Memory B cell (primary cell): ENCODE results near the gene SCT.

Source experiments
- ATAC-seq: fragments of 150-1000 bp; cut with Tn5 transposase; 2 replicates; pipeline ENCODE4 v1.10.0; 2021; ENCODE audit warnings: low read depth, mild to moderate bottlenecking, moderate library complexity
- DNase-seq, 2 donors: peaks; one replicate each; pipeline ENCODE4 v3.0.0; 2022; ENCODE audit warnings: low spot score in 2 of 2
- H3K27ac Mint-ChIP-seq: one replicate; pipeline ENCODE4 v1.8.0; 2022; ENCODE audit warnings: mild to moderate bottlenecking, moderate library complexity, mixed read lengths
- H3K27me3 Mint-ChIP-seq: one replicate; pipeline ENCODE4 v1.8.0; 2022; ENCODE audit warnings: mixed read lengths
- H3K36me3 Mint-ChIP-seq: one replicate; pipeline ENCODE4 v1.8.0; 2022; ENCODE audit warnings: mild to moderate bottlenecking, mixed read lengths
- H3K4me1 Mint-ChIP-seq: one replicate; pipeline ENCODE4 v1.8.0; 2022; ENCODE audit warnings: mixed read lengths
- H3K4me3 Mint-ChIP-seq: one replicate; pipeline ENCODE4 v1.8.0; 2022; ENCODE audit warnings: mild to moderate bottlenecking, moderate library complexity, mixed read lengths
- H3K9me3 Mint-ChIP-seq: one replicate; pipeline ENCODE4 v1.8.0; 2022; ENCODE audit warnings: mixed read lengths

SCT gene

GRCh38 chr11:613369-613968 lies 13.5 kb downstream of the SCT start:
- H3K4me3 Mint-ChIP-seq, result peak overlapping the region; percentile 47
- peak; percentile 33 for ATAC-seq
- no peaks in the 10 kb centered on the region for H3K27me3 Mint-ChIP-seq
- H3K36me3 Mint-ChIP-seq, result peaks cover 8% of the 10 kb centered on the region
- H3K4me1 Mint-ChIP-seq, result peaks cover 14% of the 10 kb centered on the region
- H3K27ac Mint-ChIP-seq, result peak overlapping the region; percentile 75
- DNase-seq, result peak in 1 of 2 donors; percentile 50
- H3K9me3 Mint-ChIP-seq, result no peaks in the 10 kb centered on the region

- no peak for DNase-seq
- no peak overlapping the region for H3K4me3 Mint-ChIP-seq
- H3K36me3 Mint-ChIP-seq, result peaks cover 10% of the 10 kb centered on the region
- H3K9me3 Mint-ChIP-seq, result no peaks in the 10 kb centered on the region
- peak overlapping the region; percentile 75 for H3K27ac Mint-ChIP-seq
- ATAC-seq, result no peak
- H3K4me1 Mint-ChIP-seq, result peaks cover 14% of the 10 kb centered on the region
- no peaks in the 10 kb centered on the region for H3K27me3 Mint-ChIP-seq
Measured at GRCh38 chr11:612961-613300, 14.1 kb downstream of the SCT start.

- Mint-ChIP-seq H3K27ac (peak overlapping the region; percentile 75), H3K4me1 (peaks cover 14% of the 10 kb centered on the region), H3K27me3 (no peaks in the 10 kb centered on the region), H3K4me3 (no peak overlapping the region), H3K36me3 (peaks cover 11% of the 10 kb centered on the region), H3K9me3 (no peaks in the 10 kb centered on the region)
- ATAC-seq (no peak), DNase-seq (no peak)
Measured at GRCh38 chr11:612201-612960, 14.6 kb downstream of the SCT start.

GRCh38 chr11:611001-611996 lies 15.7 kb downstream of the SCT start:
- Mint-ChIP-seq H3K27me3 (no peaks in the 10 kb centered on the region), H3K4me1 (peaks cover 13% of the 10 kb centered on the region), H3K9me3 (no peaks in the 10 kb centered on the region), H3K27ac (peak overlapping the region; percentile 20), H3K36me3 (peaks cover 15% of the 10 kb centered on the region), H3K4me3 (no peak overlapping the region)
- no peak for DNase-seq
- no peak for ATAC-seq

- H3K4me3 Mint-ChIP-seq, result no peak overlapping the region
- H3K27ac Mint-ChIP-seq, result no peak overlapping the region
- H3K36me3 Mint-ChIP-seq, result peaks cover 15% of the 10 kb centered on the region
- H3K9me3 Mint-ChIP-seq, result no peaks in the 10 kb centered on the region
- no peaks in the 10 kb centered on the region for H3K27me3 Mint-ChIP-seq
- DNase-seq (no peak), ATAC-seq (no peak)
- peaks cover 9% of the 10 kb centered on the region for H3K4me1 Mint-ChIP-seq
Measured at GRCh38 chr11:610146-610801, 16.7 kb downstream of the SCT start.

GRCh38 chr11:609341-609811 lies 17.6 kb downstream of the SCT start:
- Mint-ChIP-seq H3K4me3 (no peak overlapping the region), H3K36me3 (peaks cover 18% of the 10 kb centered on the region), H3K9me3 (no peaks in the 10 kb centered on the region), H3K27me3 (no peaks in the 10 kb centered on the region), H3K4me1 (peaks cover 9% of the 10 kb centered on the region), H3K27ac (no peak overlapping the region)
- no peak for DNase-seq
- no peak for ATAC-seq

GRCh38 chr11:608791-609251 lies 18.2 kb downstream of the SCT start:
- no peak for DNase-seq
- no peak overlapping the region for H3K27ac Mint-ChIP-seq
- no peak for ATAC-seq
- H3K9me3 Mint-ChIP-seq, result no peaks in the 10 kb centered on the region
- peaks cover 22% of the 10 kb centered on the region for H3K36me3 Mint-ChIP-seq
- no peaks in the 10 kb centered on the region for H3K27me3 Mint-ChIP-seq
- no peak overlapping the region for H3K4me3 Mint-ChIP-seq
- peaks cover 3% of the 10 kb centered on the region for H3K4me1 Mint-ChIP-seq

GRCh38 chr11:607971-608659 lies 18.9 kb downstream of the SCT start:
- H3K27ac Mint-ChIP-seq, result no peak overlapping the region
- H3K4me3 Mint-ChIP-seq, result no peak overlapping the region
- peaks cover 22% of the 10 kb centered on the region for H3K36me3 Mint-ChIP-seq
- ATAC-seq (no peak), DNase-seq (no peak)
- H3K9me3 Mint-ChIP-seq, result no peaks in the 10 kb centered on the region
- peaks cover 3% of the 10 kb centered on the region for H3K4me1 Mint-ChIP-seq
- no peaks in the 10 kb centered on the region for H3K27me3 Mint-ChIP-seq

- no peak overlapping the region for H3K4me3 Mint-ChIP-seq
- H3K9me3 Mint-ChIP-seq, result no peaks in the 10 kb centered on the region
- peaks cover 21% of the 10 kb centered on the region for H3K36me3 Mint-ChIP-seq
- peaks cover 2% of the 10 kb centered on the region for H3K4me1 Mint-ChIP-seq
- DNase-seq (no peak), ATAC-seq (no peak)
- no peaks in the 10 kb centered on the region for H3K27me3 Mint-ChIP-seq
- no peak overlapping the region for H3K27ac Mint-ChIP-seq
Measured at GRCh38 chr11:607020-607780, 19.8 kb downstream of the SCT start.

GRCh38 chr11:606245-606644 lies 20.7 kb downstream of the SCT start:
- no peaks in the 10 kb centered on the region for H3K27me3 Mint-ChIP-seq
- H3K9me3 Mint-ChIP-seq, result no peaks in the 10 kb centered on the region
- H3K4me3 Mint-ChIP-seq, result no peak overlapping the region
- H3K36me3 Mint-ChIP-seq, result peaks cover 25% of the 10 kb centered on the region
- ATAC-seq (no peak), DNase-seq (no peak)
- no peaks in the 10 kb centered on the region for H3K4me1 Mint-ChIP-seq
- H3K27ac Mint-ChIP-seq, result no peak overlapping the region

GRCh38 chr11:605286-606129 lies 21.5 kb downstream of the SCT start:
- Mint-ChIP-seq H3K4me1 (no peaks in the 10 kb centered on the region), H3K27ac (no peak overlapping the region), H3K4me3 (no peak overlapping the region), H3K36me3 (peaks cover 22% of the 10 kb centered on the region), H3K27me3 (no peaks in the 10 kb centered on the region), H3K9me3 (no peaks in the 10 kb centered on the region)
- DNase-seq (no peak), ATAC-seq (no peak)

GRCh38 chr11:603154-603553 lies 23.8 kb downstream of the SCT start:
- ATAC-seq, result no peak
- Mint-ChIP-seq H3K4me1 (no peaks in the 10 kb centered on the region), H3K36me3 (peaks cover 21% of the 10 kb centered on the region), H3K27ac (no peak overlapping the region), H3K9me3 (no peaks in the 10 kb centered on the region), H3K4me3 (no peak overlapping the region), H3K27me3 (no peaks in the 10 kb centered on the region)
- DNase-seq, result no peak
